Measurements from ENCODE around the gene ITGAE.
"Not testable (repeated sequence)": the region's sequence is repeated elsewhere in the genome, so short reads cannot be mapped to it uniquely, and the experiment has no call there.

Gene ITGAE

DNA sequence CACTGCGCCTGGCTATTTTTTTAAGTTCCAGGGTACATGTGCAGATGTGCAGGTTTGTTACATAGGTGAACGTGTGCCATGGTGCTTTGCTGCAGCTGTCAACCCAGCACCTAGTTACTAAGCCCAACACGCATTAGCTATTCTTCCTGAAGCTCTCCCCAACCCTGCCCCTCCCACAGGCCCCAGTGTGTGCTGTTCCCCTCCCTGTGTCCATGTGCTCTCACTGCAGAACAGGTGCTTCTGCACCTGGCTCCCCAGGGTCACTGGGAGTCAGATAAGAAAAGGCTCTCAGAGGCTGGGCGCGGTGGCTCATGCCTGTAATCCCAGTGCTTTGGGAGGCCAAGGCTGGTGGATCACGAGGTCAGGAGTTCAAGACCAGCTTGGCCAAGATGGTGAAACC, 71.1 kb downstream of the ITGAE start:
- DNase-seq (ENCODE audit: low read depth), result no peak

DNA sequence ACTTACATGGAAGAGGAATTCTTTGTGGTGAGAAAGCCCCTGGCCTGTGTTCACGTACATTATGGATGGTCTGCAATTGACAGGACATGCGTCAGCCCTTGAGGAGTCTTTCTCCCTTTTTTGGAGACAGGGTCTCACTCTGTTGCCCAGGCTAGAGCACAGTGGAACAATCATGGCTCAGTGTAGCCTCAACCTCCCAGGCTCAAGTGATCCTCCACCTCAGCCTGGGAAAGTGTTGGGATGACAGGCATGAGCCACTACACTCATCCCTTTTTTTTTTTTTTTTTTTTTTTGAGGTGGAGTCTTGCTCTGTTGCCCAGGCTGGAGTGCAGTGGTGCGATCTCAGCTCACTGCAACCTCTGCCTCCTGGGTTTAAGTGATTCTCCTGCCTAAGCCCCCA, 72.9 kb downstream of the ITGAE start:
- DNase-seq (ENCODE audit: low read depth), result not testable (repeated sequence)

DNA sequence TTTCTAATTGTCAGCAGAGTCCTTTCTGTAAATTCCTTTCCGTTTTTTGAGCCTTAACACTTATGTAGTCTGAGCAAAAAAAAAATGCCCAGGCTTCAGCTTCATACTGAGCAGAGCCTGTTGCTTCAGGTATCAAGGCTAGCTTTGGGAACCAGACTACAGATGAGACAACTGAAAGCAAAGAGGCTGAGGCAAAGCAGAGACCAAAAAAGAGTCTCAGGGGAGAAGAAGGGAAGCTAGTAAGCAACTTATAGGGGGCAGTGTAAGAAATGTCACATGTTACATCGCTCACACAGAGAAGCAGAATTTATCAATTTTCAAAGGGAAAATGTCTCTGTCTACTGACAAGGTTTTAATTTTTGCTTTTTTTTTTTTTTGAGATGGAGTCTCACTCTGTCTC, 73.9 kb downstream of the ITGAE start:
- no peak for DNase-seq (ENCODE audit: low read depth)

DNA sequence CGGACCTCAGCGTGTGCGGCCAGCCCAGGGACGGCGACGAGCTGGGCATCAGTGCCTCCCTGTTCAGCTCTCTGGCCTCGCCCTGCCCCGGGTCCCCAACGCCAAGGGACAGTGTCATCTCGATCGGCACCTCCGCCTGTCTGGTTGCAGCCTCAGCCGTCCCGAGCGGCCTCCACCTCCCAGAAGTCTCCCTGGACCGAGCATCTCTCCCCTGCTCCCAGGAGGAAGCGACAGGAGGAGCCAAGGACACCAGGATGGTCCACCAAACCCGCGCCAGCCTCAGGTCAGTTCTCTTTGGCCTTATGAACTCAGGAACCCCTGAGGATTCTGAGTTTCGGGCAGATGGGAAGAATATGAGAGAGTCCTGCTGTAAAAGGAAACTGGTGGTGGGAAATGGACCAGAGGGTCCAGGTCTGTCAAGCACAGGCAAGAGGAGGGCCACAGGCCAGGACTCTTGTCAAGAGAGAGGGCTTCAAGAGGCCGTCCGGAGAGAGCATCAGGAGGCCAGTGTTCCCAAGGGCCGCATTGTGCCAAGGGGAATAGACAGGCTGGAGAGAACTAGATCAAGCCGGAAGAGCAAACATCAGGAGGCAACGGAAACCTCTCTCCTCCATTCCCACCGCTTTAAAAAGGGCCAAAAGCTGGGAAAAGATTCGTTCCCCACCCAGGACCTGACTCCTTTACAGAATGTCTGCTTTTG, 76.5 kb downstream of the ITGAE start:
- no peak for DNase-seq (ENCODE audit: low read depth)

DNA sequence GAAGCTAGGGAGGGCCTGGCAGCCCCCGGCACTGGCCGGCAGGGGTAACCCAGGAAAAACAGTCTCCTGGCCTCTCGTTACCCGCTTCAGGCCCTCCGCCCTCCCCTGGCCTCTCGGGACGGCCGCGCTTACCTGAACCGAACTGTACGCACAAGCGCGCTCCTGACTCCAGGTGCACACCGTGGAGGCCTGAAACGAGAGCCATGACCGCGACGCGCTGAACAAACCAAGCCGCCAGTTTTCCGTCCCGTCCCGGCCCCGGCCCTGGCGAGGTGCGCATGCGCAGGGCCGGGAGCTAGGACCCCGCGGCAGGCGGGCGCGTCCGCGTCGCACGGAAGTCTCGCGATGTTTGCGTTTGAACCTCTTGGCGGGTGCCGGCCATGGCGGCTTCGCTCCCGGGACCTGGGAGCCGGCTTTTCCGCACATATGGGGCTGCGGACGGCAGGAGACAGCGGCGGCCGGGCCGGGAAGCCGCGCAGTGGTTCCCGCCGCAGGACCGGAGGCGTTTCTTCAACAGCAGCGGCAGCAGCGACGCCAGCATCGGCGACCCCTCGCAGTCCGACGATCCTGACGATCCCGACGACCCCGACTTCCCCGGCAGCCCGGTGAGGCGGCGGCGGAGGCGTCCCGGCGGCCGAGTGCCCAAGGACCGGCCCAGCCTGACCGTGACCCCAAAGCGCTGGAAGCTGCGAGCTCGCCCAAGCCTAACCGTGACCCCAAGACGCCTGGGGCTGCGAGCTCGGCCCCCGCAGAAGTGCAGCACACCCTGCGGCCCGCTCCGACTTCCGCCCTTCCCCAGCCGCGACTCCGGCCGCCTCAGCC, 77.2 kb downstream of the ITGAE start, which contains the start of gene HASPIN:
HASPIN (plus strand) TSS at position 348 of the 822 bp plus-strand sequence; CDS start at position 381, 33 bp downstream.
- DNase-seq (ENCODE audit: low read depth), result peak; percentile 73

DNA sequence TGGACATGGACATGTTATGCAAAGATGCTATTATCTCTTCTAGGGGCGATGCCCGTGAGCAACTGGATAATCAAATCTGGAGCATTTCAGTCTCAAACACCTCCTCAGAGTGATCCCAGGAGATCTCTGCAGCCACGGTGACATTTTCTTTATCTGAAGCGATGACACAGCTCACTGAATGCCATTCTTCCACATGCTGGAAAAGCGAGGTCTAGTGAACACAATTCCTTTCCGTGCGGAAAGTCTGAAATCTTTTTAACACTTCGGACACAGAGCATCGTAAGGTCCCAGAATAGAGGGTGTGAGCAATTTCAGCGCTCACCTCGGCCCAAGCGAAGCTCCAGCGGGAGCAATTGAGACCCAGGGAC, 77.8 kb downstream of the ITGAE start:
- DNase-seq (ENCODE audit: low read depth), result no peak

DNA sequence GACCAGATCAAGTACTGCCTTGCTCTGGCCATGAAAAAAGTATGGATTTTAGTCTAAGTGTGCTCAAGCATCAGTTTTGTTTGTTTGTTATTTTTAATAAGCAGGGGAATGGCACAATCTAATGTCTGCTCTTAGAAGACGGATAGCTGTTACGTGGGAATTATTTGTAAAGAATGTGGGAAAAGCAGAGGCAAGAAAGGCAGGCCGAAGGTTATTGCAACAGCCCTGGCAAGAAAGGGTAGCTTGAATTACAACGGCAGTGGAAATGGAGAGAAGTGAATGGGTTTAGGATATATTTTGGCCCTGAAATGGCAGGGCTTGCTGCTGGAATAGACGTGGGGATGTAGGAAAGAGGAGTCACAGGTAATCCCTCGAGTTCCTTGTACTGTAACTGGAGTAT, 78.3 kb downstream of the ITGAE start:
- DNase-seq (ENCODE audit: low read depth), result peak; percentile 81

DNA sequence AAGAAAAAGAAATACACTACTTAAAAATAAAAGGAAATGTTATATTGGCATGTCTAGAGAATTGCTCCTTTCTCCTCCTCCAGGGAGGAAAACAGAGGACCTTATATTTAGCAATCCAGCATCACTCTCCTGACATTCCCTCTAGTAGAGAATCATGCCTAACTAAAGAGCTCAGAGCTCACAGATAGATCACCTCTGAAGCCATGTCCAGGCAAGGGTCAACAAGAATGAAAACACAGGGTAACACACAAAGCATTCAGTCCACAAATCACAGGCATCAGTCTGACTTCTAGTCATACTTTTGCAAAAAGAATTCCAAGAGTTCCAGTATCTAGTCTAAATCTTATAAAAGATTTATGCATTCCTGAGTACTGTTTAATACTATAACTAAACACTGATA, 81.7 kb downstream of the ITGAE start:
- peak; percentile 61 for DNase-seq (ENCODE audit: low read depth)

DNA sequence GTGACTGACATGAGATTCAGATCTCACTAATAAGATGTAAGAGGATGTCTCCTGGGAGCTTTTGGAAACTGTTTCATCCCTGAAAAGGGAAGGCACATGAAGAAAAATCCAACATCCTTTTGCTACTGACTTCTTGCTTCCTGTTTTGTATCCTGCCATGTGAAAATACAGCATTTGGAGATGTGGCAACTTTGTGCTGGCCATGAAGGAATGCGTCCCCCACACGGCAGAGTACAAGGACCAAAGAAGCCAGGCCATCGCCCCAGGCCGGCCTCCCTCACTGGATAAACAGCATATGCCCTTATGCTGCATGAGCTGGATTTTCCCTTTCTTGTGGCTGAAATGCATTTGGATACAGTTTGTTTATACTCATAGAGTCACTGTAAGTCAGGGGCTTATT, 82.8 kb downstream of the ITGAE start:
- DNase-seq (ENCODE audit: low read depth), result no peak

DNA sequence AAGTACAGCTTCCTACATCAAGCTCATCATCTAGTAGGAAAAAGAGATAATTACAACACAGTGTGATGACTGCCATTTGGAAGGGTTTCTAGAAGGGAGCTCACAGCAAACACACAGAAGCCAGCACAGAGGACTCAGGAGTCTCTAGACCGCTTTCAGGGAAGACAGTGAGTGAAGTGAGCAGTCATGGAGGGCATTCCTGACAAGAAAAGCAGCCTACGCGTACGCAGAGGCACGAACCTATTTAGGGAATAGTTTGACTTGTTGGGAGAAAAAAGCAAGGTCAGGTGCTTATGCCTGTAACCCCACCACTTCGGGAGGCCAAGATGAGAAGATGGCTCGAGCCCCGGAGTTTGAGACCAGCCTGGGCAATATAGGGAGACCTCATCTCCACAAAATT, 85.7 kb downstream of the ITGAE start:
- DNase-seq (ENCODE audit: low read depth), result no peak

DNA sequence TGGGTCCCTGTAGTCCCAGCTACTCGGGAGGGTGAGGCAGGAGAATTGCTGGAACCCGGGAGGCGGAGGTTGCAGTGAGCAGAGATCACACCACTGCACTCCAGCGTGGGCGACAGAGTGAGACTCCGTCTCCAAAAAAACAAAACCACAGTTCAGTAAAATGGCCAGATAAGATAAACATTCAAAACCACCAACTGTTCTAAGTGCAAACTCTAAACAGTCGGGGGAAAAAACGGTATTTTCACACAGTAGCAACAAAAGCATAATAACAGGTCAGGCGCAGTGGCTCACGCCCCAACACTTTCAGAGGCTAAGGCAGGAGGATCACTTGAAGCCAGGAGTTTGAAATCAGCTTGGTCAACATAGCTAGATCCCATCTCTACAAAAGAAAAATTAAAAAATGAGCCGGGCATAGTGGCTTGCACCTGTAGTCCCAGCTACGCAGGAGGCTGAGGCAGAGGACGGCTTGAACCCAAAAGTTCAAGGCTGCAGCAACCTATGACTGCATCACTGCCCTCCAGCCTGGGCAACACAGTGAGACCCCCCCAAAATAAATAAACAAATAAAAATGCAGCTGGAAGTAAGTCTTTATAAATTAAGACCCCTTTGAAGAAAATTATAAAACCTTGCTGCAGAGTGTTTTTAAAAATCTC, 88.1 kb downstream of the ITGAE start:
- DNase-seq (ENCODE audit: low read depth), result peak; percentile 31

DNA sequence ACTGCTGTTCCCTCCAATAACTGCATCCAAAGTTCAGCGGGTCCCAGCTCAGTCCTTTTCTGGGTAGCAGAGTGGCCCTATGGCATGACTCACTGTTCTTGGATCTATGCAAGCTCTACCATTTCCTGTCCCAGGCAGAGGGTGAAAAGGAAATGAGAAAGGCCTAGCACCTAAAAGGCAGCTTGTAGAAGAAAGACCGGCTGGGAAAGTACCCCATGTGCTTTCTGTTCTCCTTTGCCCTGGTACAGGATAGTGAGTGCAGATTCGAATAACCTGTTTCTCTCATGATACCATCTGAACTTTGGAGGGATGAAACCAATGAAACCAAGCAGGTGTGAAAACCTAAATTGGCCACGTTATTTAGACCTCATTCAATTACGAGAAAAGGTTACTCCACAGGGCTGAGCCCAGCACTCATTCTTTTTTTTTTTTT, 90.0 kb downstream of the ITGAE start:
- DNase-seq (ENCODE audit: low read depth), result no peak

DNA sequence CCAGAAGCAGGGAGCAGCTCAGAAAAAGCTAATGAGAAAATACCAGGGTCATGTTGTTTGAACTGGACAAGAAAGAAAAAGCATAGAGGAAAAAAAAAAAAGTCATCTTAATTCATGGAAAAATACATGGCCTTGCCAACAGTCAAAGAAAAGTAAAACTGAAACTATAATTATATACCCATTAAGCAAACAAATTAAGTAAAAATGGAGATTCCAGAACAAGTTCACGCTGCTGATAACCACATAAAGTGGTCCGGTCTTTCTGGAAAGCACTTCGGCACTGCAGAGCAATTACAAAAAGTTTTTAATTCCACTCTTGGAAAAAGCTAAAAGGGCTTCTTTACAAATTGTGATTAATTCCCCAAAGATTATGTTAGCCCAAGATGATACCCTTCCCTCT, 92.6 kb downstream of the ITGAE start:
- no peak for DNase-seq (ENCODE audit: low read depth)

DNA sequence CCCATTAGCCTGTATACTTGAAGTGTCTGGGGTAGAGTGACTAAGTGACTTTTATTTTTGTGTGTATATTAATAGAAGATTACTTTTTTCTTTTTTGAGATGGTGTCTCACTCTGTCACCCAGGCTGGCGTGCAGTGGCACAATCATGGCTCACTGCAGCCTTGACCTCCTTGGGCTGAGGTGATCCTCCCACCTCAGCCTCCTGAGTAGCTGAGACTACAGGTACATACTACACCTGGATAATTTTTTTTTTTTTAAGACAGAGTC, 95.3 kb downstream of the ITGAE start:
- not testable (repeated sequence) for DNase-seq (ENCODE audit: low read depth)

DNA sequence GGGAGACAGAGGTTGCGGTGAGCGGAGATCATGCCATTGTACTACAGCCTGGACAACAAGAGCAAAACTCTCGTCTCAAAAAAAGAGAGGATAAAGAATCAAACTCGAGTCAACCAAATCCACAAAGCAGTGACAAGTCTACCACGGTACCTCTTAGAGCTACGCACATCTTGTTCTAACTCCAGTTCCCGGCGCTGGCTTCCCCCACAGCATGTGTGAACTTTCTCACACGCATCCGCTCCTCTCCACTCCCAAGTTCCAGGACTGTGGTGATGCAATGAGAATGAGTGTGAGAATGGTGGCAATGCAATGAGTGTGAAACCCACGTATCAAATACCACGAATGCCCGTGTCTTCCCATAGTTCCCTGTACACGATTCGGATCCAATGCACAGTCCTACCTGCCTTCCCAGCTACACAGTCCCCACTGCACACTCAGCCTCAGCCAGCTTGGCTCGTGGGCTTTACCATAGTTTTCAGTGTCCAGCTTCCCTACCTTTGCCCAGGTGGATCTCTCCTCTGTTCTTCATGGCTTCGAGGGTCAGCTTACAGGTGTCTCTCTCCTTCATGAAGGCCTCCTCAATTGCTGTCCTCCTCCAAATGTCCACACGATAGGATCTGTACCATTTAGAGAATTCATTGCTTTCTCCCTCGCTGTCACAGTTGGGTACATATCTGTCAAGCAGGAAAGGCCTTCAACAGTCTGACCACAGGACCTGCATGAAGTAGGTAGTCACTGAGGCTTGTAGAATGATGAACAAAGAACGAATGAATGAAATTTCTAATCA, 95.9 kb downstream of the ITGAE start:
- no peak for DNase-seq (ENCODE audit: low read depth)

DNA sequence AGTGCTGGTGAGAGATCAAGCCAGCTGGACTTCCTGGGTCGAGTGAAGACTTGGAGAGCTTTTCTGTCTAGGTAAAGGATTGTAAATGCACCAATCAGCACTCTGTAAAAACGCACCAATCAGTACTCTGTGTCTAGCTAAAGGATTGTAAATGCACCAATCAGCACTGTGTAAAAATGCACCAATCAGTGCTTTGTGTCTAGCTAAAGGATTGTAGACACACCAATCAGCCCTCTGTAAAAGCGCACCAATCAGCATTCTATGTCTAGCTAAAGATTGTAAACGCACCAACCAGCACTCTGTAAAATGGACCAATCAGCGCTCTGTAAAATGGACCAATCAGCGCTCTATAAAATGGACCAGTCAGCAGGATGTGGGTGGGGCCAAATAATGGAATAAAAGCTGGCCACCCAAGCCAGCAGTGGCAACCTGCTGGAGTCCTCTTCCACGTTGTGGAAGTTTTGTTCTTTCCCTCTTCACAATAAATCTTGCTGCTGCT, 98.9 kb downstream of the ITGAE start:
- not testable (repeated sequence) for DNase-seq (ENCODE audit: low read depth)

DNA sequence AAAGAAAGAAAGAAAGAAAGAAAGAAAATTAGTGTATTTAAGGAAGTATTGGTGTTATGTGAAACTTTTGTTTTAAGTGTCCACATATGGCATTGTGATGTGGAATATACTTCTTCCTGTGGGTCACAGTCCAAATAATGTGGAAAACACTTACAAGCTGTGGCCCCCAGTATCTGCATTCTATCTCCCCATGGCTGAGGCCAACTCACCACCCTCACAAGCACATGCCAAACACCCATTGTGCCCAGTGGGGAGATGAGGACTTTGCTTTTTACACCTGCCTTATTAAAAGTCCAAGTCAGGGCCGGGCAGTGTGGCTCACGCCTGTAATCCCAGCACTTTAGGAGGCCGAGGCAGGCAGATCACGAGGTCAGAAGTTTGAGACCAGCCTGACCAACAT, 101.0 kb downstream of the ITGAE start:
- DNase-seq (ENCODE audit: low read depth), result no peak

DNA sequence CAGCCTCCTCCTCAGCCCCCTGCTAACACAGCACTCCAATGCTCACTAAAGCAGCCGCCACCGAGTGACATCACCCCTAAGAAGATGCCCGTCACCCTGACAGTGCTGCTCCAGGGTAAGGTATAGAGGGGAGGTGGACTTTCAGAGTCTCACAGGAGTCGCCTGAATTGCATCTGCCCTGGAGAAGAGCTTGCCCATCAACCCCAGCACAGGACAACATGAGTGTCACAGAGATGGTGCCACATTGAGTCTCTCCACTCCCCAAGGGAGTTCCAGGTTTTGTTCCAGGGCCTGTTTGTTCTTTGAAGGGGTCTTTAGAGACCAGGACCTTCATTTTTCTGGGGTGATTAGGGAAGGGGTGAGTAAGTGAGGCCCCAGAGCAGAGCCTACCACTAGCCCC, 102.8 kb downstream of the ITGAE start:
- DNase-seq (ENCODE audit: low read depth), result no peak

DNA sequence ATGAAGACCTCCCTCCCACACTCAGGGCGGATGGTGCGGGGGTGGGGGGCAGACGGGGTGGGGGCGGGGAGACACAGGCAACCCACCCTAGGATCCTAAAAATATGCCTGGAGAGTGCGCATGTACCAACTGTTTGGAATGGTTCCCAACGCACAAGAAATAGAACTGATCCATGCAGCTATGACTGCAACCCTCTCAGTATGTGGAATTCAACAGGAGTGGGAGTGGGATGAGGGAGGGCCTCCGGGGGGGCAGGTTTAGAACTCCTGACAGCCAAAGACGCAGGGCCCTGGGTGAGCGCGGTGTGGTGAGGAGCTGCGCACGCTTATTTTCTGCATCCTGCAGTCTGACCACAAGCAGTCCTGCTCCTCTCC, 103.9 kb downstream of the ITGAE start:
- no peak for DNase-seq (ENCODE audit: low read depth)

DNA sequence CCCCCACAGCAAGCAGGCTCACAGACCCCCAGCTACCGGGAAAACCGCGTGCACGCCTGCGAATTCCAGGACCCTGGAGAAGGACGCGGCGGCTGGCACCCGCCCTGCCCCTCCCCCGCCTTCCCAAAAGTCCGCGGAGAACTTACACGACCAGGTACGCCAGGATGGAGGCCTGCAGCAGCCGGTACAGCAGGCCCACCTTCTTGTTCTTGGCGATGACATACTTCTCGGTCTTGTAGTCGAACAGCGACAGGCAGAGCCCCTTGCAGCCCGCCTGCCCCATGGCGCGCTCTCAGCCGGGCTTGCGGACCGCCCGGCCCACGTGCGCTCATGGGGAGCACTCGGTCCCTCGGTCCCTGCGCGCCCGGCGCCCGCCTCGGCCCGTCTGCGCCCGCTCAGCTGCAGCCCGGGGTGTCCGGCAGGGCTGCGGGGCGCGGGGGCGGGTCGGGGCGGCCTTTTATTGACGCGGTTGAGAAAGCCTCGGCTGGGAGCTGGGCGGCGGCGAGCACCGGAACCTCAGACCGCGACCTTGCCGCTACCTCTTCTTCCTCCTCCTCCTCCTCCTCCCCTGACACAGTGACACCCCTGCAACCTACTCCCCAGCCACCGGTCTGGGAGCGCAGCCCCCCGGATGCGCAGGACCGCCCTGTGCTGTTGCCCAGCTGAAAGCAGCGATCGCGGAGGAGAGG, 105.1 kb downstream of the ITGAE start, which contains the start of gene P2RX5:
P2RX5 (minus strand) TSS at position 433 of the 689 bp plus-strand sequence; CDS start at position 283, 150 bp downstream.
- DNase-seq (ENCODE audit: low read depth), result no peak

DNA sequence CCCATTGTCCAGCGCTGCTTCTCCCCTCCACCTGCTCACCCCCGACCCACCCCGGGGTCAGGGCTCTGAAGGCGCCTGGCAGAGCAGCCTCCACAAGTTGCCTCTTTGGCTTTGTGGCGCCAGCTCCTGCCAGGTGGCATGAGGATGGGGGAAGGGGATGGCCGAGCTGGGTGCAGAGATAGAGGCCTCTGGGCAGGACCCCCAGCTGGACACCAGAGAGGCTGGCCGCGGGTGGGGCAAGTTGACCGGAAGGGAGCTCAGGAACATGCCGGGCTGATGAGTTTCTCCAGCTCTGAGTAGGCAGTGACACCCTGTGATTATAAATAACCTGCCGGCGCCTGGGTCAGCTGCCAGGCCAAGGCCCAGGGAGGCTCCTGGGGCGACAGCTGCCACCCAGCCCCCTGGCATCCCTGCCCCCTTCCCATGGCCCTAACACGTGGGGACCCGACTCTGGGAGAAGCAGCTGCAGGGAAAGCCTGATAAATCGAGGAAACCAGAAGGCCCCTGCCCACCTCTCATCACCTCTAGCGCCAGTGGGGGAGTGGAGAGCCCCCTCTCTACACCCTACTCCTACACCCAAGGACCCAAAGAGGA, 105.8 kb downstream of the ITGAE start:
- DNase-seq (ENCODE audit: low read depth), result no peak
